Measurements from ENCODE around the gene RNF19B.
"Not testable (repeated sequence)": the region's sequence is repeated elsewhere in the genome, so short reads cannot be mapped to it uniquely, and the experiment has no call there.

RNF19B gene

DNA sequence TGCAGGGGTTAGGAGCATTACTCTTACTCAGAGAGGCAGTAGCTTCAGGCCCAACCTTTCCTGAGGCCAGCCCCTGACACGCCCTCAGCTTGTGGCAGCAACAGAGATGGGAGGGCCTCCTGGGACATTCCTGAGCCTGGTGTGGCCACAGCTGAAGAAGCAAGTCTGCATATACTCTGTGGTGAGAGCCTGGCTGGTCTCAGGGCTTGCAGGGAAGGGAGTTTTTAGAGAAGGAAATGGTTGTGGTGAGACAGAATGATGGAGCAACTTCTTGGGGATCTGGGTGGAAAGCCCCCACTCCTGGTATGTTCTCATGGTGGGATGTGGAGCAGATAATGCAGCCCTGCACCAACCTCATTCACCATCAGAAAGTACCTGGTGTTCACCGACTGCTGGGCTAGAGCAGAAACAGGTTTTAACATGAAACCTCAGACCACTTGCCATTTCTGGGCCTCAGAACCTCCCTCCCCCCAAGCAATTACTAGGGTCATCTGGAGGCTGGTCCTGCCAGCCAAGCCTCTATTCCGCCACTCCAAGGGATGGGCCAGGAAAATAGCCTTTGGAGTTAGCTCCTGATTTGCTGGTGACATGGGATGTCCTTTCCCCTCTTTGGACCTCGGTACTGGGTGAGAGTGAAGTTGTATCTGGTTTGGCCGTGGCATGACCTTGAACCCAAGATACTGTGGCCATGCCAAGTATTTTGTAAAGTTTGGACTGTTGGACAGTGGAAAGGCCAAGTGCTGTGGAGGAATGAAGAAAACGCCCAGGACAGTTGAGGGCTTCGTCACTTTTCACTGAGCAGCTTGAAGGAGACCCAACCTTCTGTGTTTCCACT lies 28.1 kb upstream of the RNF19B start:
- no peak for DNase-seq (ENCODE audit: low read depth in 2 of 2)

DNA sequence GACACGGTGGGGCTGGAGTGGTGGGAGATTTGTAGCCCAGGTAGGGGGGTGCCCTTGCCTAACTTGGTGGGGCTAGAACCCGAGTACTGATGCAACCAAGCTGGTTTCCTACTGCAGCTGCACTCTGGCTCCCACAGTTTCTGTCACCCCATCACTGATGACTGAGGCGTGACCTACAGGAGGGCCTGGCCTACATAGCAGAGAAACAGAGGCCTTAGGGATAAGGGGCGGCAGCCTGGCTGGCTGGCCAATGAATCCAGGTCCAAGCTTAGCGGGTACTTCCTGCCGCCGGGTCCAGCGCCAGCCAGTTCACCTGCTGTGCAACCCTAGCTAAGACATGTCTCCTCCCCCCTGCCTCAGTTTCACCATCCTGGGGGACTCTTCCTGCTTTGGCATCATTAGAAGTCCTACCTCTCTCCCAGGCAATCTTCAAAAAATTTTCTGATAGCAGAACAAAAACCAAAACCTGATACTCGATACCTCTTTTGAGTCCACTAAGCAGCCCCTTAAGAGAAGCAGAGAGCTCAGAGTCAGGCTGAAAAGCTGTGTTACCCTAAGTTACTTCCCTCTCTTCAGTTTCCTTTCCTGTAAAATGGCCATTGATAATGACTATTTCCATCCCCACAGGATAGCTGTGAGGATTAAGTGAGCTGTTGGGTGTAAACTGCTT lies 27.3 kb upstream of the RNF19B start:
- DNase-seq (ENCODE audit: low read depth in 2 of 2): no peak

DNA sequence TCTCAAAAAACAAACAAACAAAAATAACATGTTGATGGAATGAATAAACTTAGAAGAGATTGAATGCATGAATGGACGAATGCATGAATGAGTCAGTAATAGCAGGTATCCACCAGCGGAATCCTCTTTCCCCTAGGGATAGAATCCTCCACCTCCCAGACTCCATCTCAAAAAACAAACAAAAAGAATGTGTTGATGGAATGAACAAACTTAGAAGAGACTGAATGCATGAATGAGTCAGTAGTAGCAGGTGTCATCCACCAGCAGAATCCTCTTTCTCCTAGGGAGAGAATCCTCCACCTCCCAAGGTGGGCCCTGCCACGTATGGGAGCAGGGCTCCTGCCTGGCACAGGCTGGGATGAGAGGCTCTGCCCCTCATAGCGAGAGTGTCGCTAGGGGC lies 26.8 kb upstream of the RNF19B start:
- no peak for DNase-seq (ENCODE audit: low read depth in 2 of 2)

DNA sequence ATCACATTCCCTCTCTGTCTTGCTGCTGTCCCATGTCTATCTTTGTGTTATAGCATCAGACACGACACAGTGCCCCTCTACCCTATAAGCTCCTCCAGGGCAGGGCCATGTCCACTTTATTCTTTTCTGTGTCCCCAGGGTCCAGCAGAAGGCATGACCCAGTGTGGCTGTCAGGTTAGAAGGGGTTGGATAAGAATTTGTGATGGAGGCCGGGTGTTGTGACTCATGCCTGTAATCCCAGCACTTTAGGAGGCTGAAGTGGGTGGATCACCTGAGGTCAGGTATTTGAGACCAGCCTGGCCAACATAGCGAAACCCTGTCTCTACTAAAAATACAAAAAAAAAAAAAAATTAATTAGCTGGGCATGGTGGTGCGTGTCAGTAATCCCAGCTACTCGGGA lies 26.3 kb upstream of the RNF19B start:
- DNase-seq (ENCODE audit: low read depth in 2 of 2): no peak

DNA sequence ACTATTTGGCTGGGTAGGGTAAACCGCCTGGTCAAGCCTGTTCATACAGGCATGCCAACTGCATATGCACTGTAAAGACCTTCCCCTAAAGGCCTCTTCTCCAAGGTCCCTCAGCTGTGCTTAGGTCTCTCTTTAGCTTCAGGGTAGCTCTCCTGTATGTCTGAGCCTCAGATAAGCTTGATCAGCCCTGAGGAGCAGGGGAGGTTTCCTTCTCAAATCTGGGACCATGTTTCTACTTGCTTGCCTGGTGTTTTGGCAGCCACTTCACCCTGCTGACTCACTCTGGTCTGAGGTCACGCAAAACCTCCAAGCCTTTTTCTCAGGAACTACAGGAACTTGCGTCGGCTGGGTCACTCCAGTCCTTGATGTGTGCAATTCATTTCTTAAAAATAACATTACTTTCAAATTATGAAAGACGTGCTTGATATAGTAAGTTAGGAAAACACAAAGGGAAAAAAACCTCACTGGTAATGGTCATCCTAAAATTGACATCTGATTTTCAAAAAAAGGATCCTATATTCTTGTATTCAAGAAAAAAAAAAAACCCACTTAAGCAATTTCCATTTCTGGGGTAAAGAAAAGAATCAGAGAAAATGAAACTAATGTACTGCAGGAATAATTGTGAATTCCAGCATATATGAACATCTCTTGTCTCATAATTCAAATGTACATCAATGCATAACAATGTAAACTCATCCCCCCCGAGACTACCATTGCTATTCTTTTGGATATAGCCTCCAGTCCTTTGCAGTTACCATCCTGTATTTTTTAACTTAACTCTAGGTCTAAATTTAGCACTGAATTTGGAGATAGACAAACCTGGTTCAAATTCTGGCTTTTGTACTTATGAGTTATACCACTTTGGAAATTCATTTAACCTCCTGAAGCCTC lies 24.8 kb upstream of the RNF19B start:
- DNase-seq (ENCODE audit: low read depth in 2 of 2): peak in 1 of 2 donors; percentile 15

DNA sequence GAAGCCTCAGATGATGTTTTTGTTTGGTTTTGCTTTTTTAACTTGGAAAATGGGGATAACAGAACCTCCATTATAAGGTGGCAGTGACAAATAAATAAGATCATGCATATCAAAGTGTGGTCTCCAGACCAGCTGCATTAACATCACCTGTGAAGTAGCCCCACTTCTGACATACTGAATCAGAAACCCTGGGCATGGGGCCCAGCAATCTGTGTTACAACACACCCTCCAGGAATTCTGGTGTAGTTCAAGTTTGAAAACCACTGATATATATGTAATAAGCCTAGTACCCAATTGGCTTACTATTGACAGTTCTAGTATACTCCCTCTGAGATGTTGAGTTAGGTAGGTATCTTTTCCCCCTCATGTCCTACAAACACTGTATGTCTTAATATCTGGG lies 24.1 kb upstream of the RNF19B start:
- no peak for DNase-seq (ENCODE audit: low read depth in 2 of 2)

DNA sequence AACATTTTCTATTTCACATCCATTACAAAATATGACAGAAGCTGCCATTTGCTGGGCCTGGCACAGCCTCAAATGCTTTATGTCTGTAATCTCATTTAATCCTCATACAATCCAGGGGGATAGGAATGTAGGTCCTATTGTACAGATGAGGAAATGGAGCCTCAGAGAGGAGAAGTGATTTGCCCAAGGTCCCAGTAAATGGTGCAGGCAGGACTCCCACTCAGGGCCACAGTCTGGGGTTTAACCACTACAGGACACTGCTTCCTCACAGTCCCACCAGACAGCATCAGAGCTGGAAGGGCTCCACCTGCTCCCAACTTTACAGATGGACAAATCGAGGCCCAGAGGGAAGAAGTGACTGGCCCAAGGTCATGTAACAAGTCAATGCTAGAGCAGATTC lies 20.6 kb upstream of the RNF19B start:
- no peak for DNase-seq (ENCODE audit: low read depth in 2 of 2)

DNA sequence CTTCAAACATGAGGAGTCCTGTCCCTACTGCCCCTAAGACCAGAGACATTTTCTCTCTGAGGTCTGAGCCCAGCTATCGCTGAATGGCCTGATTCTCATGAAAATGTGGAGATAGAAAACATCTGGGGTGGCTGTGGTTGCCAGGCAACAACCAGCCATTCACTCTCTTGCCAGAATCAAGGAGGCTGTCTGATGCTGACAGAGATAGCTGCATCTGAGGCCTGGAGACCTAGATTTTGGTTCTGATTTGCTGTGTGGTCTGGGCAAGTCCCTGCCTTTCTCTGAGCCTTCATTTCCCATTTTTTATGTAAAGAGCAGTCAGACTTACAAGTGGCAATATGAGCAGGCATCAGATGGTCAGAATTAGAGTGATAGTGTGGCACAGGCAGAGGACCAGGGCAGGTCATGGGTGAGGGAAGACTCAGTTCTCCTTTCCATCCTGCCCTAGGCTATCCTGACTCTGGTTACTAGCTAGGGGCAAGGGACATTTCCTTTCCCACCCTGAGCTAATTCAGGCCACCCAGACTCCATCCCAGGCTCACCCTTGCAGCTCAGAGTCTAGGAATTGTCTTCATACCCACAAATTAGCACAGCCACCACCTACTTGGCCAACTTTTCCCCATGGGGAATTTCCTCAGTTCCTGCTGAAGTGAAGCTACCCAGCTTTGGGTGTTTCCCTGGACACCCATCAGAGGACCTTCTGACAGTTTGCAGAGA lies 20.0 kb upstream of the RNF19B start:
- no peak for DNase-seq (ENCODE audit: low read depth in 2 of 2)

DNA sequence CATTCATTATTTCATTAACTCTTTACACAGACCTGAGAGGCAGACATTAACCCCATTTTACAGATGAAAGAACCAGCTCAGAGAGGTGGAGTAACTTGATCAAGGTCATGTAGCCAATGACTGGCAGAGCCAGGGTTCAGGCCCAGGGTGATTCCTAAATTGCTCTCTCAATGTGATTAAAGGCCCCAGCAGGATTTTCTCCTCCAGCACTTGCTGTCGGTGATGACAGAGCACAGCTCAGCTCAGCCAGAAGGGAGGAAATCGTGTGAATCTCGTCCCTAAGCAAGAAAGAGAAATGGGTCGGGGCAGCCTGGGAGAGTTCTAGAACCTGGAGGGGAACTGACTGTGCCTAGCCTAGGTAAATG lies 19.5 kb upstream of the RNF19B start:
- no peak for DNase-seq (ENCODE audit: low read depth in 2 of 2)

DNA sequence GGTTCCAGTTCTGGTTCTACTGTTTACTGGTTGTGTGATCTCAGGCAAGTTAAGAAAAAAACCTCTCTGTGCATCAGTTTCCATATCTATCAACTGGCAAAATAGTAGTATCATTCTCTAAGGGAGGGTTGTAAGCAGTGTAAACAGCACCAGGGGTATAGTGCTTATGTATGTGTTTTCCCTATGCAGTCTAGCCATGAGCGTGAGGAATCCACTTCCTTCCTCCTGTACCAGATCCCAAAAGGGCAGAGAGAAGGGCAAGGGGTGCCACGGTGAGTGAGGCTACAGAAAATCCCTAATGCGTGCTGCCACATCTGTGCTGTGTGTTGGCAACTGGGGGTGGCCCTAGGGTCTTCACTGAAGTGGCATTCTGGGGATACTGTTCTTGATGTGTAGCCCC lies 18.4 kb upstream of the RNF19B start:
- DNase-seq (ENCODE audit: low read depth in 2 of 2): no peak

DNA sequence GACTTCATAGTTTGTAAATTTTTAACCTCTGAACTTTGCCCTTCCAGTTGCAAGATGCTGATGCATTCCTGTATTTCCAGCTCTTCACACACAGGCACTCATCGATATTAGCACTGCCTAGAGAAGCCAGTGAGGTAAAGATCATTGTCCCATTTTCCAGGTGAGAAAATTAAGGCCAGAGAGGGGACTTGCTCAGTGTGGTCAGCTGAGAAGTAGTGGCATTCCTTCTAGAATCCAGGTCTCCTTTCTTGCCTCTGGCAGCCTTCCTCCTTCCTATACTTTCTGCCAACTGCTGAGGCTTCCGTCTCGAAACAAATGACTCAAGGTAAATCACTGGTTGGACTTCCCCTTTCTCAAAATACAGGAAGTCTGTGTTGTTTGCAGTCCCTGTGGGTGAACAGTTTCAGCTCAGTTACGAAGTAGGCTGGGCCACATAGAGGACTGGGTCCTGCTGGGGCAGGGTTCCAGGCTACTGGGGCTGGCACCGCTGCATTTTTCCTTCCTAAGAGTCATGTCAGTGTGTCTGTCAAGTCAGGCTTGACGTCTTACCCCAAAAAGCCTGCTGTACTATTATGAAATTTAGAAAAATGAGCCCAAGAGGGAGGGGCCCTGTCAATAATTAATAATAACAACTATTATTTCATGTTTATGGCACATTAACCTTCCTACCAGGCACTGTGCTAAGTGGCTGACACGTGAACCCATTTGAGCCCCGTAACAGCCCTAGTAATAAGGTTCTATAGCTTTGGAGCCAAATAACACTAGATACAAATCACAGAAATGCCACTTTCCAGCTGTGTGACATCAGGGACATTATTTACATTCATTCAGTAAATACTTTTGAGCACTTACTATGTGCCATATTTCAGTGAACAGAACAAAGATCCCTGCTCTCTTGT lies 16.6 kb upstream of the RNF19B start:
- DNase-seq (ENCODE audit: low read depth in 2 of 2): peak; percentile 18 to 44

DNA sequence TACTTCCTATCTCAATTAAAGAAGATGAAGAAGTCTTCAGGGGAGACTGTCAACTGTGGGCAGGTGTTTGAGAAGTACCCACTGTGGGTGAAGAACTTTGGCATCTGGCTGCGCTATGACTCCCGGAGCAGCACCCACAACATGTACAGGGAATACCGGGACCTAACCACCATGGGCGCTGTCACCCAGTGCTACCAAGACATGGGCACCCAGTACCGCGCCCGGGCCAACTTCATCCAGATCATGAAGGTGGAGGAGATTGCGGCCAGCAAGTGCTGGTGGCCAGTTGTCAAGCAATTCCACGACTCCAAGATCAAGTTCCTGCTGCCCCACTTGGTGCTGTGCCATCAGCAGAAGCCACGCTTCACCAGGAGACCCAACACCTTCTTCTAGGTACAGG lies 15.5 kb upstream of the RNF19B start:
- no peak for DNase-seq (ENCODE audit: low read depth in 2 of 2)

DNA sequence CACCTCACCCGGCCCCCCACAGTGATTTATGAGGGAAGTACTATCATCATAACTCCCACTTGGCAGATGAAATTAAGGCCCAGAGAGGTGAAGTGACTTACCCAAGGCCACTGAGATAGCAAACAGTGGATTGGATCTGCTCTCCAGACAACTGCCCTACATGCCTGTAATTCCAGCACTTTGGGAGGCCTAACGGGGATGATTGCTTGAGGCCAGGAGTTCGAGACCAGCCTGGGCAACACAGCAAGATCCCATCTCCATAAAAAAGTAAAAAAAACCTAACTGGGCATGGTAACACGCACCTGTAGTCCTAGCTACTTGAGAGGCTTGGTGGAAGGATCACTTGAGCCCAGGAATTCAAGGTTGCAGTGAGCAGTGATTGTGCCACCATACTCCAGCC lies 14.2 kb upstream of the RNF19B start:
- no peak for DNase-seq (ENCODE audit: low read depth in 2 of 2)

DNA sequence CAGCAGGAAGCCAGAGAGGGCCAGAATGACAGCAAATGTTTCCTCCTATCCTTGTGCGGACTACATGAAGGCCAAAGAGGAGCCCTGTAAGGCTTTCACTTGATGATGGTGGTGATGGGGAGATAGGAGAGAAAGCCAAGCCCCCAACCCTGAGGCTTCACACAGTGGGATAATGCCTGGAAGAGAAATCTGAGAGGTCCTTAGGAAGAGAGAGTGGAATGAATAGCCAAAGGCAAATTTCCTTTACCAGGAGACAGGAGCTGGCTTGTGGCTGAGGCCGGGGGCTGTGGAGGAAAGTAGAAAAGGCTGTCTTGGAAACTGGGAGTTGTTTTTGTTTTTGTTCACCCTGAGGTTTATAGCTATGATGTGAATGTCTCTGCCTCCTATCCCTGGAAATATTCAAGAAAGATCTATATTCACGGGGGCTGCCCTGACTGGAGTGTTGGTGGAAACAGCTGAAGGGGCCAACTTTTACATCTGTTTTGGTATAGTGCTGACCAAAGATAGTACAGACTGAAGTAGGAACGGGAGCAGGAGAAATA lies 13.0 kb upstream of the RNF19B start:
- DNase-seq (ENCODE audit: low read depth in 2 of 2): no peak

DNA sequence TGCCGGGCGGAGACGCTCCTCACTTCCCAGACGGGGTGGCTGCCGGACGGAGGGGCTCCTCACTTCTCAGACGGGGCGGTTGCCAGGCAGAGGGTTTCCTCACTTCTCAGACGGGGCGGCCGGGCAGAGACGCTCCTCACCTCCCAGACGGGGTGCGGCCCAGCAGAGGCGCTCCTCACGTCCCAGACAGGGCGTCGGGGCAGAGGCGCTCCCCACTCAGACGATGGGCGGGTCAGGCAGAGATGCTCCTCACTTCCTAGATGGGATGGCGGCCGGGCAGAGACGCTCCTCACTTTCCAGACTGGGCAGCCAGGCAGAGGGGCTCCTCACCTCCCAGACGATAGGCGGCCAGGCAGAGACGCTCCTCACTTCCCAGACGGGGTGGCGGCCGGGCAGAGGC lies 10.4 kb upstream of the RNF19B start:
- not testable (repeated sequence) for DNase-seq (ENCODE audit: low read depth in 2 of 2)

DNA sequence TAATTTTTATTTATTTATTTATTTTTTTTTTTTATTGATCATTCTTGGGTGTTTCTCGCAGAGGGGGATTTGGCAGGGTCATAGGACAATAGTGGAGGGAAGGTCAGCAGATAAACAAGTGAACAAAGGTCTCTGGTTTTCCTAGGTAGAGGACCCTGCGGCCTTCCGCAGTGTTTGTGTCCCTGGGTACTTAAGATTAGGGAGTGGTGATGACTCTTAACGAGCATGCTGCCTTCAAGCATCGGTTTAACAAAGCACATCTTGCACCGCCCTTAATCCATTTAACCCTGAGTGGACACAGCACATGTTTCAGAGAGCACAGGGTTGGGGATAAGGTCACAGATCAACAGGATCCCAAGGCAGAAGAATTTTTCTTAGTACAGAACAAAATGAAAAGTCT lies 8.8 kb upstream of the RNF19B start:
- DNase-seq (ENCODE audit: low read depth in 2 of 2): not testable (repeated sequence)

DNA sequence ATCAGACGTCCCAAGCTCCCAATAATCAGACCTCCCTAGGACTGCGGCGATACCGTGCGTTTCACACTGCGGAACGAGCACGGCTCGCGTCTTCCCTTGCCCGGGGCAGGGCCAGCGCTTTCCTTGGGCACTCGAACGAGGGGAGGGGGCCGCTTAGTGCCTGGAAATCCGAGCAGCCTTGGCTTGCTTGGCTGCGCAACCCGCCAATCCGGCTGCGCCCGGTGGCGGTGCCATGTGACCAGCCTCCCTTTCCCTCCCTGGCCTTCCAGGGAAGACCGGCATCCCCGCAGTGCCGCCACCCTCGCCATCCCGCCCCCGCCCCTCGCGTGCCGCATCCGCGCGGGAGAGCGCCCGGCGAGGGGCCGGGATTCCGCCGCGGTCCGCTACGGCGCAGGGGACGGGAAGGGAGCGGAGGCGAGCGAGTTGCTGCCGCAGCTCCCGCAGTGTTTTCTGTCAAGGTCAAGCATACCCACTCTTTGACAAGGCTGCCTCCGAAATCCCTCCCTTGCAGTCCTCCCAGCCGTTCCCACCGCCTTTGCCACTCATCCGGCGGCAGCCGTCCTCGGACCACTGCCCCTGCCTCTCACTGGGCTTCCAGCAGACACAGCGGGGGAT lies 8.3 kb upstream of the RNF19B start:
- DNase-seq (ENCODE audit: low read depth in 2 of 2): no peak

DNA sequence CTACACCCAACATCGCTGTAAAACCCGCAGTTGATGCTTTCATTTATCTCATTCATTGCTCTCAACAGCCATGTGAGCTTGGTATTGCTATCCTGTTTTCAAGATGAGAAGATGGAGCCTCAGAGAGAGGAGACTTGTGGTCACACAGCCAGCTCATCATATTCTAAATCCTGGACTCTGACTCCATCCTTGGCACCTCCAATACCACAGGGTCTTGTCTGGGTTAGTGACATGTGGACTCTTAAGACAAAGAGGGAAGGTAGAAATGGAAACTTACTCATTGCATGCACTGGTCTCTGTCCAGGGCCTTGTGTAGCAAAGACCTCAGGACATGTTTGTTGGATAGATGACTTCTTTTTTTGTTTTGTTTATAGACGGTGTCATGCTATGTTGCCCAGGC lies 7.0 kb upstream of the RNF19B start:
- DNase-seq (ENCODE audit: low read depth in 2 of 2): no peak

DNA sequence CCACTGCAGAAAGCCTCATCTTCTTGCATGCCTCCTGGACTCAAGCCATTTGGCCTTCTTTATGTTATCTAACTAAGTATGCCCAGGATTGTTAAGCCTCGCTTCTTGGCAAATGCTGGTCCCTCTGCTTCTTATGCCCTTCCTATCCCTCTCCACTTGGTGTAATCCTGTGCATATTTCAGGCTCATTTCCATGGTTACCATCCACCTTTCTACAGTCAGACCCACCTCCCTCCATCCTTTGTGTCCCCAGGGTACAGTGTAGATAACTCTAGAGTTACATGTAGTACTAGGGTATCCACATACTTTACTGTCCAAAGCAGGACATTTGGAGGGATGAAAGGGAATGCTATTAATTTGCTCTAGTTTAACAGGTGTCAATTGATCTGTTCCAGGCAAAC lies 6.5 kb upstream of the RNF19B start:
- DNase-seq (ENCODE audit: low read depth in 2 of 2): no peak

DNA sequence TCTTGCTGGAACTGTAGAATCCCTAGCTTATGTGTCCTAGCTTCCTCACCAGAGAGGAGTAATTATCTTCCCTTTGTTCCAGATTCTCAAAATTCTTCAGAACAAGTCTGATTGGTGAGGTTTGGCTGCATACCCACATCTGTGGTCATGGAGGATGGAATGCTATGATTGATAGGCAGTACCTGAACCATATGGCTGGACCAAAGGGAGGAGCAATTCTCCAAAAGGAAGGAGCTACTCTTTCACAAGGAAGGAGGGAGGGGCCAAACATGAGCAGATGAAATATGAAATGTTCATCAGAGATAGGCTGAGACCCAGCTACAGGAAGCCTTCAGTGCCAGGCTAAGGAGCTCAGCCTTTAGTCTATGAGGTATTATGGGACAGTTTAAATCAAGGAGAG lies 5.0 kb upstream of the RNF19B start:
- DNase-seq (ENCODE audit: low read depth in 2 of 2): no peak
